GM19438 (cell line): ENCODE measurements around the gene MACIR.

Source experiments
- ATAC-seq: cut with Tn5 transposase; IDR thresholded peaks from one replicate; pipeline ENCODE4 v1.9.1; 2021; ENCODE audit warnings: low read depth; ENCODE audit not compliant: unreplicated experiment

The MACIR gene

DNA sequence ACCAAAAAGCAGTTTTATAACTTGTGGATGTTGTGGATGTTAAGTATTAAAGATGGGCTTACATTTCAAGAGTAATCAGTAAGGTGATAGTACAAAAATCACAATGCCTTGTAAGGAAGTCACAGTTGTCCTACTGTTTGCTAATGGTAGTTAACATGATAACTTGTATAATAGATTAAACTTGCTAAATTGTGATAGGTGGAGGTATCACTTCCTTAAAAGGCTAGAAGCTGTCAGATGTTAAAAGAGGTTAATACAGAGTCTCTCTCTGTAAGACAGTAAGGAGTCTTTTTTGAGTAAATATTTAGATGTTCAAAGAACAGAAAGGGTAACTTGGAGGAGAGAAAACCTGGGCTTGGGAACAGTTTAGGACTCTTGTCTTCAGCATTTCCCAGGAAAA is 14.2 kb upstream of the MACIR start:
- ATAC-seq: no peak

DNA sequence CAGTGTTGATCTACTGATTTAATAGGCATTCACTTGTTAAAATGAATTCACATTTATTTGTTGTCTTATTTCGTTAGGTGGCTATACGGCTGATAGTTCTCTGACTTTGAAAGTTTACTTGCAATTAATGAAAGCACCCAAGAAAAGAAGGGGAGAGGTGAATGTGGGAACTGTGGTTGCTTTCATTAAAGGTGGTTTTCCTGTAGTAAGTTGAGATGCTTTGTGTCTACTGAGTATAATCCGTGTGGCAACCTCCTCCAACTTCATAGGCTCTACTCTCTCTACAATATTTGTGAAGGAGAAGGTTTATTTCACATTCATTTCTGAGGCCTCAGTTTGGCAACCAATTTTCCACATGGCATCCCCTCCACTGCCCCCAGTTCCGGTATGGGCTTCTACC is 12.8 kb upstream of the MACIR start:
- no peak for ATAC-seq

DNA sequence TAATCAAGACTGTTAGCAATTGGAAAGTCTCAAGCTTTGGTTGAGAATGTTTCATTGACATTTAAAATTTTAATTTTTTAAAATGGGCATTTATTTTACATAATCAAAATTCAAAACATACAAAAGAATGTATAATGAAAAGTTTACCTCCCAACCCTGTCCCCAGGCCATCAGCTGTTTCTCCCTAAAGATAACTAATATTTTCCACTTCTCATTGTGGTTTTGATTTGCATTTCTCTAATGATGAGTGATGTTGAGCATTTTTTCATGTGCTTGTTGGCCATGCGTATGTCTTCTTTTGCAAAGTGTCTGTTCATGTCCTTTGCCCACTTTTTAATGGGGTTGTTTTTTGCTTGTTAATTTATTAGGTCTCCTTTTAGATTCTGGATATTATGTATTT is 11.4 kb upstream of the MACIR start:
- no peak for ATAC-seq

DNA sequence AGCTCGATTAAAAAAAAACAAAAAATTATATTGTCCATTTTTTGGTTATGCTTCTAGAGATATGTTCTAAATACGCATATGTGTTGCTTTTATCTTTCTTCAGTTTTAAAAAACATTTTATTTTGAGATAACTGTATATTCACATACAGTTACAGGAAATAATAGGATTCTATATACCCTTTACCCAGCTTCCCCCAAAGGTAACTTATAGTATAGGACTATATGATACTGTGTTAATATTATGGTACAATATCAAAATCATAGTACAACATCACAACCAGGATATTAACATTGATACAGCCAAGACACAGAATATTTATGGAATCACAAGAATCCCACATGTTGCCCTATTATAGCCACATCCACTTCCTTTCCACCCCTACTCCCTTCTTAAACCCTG is 9.5 kb upstream of the MACIR start:
- no peak for ATAC-seq

DNA sequence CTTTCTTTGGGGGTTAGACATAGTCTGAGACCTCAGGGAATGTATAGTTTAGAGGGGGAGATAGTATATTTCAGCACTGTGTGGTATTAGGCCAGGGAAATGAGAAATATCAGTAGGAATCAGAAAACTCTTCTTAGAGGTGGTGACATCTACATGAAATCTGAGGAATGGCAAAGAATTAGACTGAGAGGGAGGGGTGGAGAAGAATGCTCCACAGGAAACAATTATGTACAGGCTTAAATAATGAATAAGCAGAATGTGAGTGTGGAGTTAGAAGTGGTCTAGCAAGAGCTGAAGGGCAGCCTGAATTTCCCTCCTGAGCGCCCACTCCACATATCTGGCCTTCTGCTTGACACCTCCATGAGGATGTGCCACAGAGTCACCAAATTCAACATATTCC is 3.6 kb upstream of the MACIR start:
- no peak for ATAC-seq

DNA sequence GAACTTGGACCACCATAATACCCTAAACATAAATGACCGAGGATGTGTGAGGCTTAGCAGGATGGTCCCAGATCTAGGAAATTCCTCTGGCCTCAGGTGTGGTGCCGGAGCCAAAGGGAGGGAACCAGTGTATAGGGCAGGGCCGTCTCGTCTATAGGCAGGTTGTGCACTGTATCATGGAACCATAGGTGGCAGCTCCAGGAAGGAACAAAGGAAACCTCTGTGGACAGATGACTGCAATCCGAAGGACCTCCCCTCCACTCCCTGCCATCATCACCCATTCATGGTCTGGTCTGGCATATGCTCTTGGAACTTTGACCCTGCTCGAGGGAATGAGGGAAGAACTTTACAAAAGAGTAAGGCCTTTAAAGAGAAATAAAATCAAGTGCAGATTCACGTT is 2.9 kb upstream of the MACIR start:
- ATAC-seq: no peak

DNA sequence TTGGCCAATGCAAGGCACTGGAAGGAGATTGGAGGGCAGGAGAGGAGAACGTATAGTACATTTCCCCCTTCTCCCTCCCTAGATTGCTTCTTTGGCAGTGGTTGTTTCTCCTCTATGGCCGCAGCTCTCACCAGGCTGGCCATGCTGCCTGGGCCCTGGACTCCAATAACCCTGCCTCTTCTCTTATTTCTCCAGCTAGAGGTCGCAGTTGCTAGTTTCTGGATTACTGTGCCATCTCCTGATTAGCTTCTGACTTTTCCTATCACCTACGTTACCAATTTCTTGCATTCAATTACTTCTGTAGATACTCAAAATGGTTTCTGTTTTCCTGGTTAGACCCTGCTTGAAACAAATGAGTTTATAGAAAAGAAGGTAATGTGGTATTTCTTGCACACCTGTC is 2.4 kb upstream of the MACIR start:
- no peak for ATAC-seq

DNA sequence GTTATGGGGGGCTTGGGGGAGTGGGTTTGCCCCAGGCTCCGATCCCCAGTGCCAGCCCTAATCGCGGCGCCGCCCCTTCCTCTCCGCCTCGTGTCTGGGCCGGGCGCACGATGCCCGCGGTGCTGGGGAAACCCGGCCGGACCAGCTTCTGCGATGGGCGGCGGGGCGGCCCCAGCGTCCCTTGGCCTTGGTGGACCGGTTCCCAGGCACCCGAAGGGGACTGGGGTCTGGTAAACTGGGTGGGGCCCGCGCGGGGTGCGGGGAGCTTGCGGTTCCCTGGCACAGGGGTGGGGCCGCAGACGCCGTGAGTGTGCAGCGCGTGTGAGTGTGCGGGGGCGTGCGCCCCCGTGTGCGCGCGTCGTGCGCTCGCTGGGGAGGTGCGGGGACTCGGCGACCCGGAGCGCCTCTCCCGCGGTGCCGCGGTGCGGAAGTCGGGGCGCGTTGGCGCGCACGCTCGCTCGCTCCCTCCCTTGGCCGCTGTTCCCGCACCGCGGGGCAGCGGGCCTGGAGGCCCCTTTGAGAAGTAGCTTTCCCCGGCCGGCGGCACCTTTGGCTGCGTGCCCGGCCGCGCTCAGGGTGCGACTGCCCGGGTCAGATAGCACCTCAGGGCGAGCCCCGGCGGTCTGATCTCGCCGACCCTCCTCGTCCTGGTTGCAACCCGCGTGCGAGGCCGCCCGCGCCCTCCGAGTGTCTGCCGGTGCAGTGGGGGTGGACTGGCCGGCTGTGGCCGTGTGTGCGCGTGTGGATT is 568 bp downstream of the MACIR start:
- peak; percentile 35 for ATAC-seq

DNA sequence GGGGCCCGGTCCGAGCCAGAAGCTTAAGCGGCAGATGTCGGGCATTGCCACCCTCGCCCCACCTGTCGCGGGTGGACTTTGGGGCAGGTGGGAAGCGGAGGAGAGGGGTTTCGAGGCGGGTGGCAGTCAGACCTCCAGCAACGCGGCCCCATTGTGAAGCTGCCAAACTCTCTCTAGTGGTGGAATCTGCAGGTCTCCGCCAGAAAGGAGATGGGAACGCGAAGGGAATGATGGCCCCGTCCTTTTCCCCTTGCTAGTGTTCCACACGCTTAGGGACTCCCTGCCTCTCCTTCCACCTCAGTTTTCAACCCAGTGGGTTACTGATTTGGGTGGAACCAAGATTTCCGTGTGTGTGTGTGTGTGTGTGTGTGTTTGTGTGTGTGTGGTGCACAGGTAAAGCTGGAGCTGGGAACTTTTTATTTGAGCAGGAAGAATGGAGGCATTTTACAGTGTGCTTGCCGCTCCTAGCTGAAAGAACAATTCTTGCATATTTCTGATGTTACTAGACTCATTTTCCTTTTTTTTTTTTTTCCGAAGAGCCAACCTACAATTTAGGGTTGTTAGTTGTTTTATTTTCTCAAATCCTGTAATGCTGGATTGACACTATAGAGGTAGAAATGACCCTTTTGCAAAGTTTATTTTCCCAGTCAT is 1.3 kb downstream of the MACIR start:
- ATAC-seq: no peak

DNA sequence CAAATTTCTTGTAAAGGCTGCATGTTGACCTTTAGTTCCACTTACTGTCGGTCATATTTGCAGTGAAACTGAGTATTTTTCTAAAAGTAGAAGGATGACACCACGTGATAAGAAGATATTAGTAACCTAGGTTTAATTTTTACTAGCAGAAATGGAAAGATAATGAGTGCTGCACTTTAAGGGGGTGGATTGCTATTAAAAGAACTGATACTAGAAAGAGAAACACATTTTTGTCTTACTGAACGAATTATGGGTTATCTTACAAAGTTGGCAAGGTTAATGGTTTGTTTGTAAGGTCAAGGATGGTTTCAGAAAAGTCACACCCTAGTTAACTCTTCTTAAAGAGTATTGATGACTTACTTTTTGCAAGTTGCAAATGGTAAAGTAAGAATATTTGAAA is 2.4 kb downstream of the MACIR start:
- ATAC-seq: peak; percentile 36

DNA sequence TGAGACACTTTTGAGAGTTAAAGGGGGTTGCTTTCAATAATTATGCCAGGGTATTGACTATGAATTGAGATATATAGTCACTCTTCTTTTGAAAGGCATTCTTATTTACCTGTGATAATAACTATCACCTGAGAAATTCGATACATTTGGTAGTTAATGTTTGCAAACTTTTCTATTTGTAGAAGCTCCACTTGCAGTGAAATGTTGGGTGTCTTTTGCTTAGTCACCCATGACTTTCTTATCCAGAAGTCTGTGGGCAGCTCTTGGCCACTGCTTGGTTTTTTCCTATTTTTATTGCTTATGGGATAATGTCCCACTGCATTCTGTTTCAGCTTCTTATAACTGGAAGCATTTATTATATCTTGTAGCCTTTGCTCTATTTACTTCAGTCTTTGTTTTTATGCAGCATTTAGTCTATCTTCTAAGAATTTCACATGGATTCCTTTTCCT is 3.9 kb downstream of the MACIR start:
- ATAC-seq: no peak

DNA sequence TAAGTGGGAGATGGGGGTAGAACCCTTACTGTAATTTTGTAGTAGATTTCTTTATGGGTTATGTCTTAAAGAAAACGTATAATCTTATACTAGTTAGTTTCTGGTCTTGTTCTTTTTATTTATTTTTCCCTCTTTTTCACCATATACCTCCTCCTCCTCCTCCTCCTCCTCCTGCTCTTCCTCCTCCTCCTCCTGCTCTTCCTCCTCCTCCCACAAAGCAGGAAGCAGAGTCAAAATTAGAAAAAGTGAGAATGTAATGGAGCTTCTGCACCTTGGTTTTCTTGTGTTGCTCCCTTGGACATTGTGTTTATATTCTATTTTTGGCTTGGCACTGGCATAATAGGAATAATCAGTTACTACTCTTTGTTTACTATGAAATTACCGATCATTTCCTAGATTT is 4.5 kb downstream of the MACIR start:
- no peak for ATAC-seq

DNA sequence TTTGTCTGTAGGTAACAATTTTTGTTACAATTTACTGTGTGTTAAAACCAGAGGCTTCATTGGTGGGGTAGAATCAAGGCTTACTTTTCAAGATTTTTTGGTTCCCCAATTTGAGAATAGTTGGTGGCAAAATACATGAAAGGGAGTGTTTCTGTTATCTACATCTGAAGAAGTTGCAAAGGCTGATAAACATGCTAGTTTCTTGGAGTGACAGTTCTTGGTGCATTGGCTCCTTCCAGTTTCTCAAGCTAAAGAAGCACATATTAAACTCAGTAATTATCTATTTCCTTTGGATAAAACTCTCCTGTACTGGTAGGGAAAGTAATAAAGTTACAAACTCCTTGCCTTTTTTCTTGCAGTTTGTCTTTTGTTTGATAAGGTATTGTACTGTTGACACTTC is 5.9 kb downstream of the MACIR start:
- ATAC-seq: no peak

DNA sequence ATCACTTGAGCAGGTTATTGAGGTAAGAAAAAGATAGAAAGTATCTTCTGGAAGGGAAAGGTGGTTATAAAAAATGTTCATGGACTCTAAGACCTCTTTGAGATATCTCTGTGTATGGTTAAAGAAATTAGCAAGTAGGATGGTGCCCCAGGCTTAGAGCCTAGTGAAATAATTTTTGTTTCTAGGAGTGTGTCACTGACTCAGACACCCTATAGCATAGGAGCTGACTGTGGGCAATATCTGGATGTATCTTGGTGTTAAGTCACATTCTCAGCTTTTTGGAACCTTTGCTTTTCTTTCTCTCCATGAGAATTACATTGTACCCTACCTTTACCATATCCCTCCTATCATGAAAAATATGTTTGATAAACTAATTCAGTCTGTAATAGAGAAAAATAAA is 12.0 kb downstream of the MACIR start:
- ATAC-seq: no peak

DNA sequence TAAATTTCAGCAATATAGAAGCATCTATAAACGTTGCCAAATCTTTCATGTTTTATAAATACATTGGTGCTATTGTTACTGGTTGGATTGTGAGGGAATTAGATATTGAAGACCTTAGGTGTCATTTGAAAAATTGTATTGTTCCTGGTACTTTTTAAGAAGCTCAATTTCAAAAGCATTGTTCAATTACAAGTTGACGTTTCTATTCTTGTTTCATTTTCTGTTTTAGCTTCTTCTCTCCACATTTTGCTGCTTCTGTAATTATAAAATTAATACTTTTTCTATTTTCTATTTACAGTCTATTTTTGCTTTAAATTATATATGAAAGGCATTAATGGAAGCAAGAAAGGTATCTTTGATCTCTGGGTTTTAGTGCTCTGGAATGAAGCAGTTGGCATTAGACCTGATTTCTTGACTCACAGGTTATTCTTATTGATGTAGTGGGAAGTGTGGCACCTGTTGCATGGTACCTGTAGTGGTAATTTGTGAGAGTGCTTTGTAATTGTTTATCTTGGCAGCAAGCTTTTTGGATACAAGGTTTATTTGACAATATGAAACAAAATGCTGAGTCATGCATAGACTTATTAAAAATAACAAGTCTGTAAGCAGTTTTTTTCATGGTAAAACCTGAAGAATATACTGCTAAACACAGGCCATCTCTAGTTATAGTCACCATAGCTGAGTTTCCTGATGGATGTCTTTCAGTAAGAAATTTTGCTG is 13.2 kb downstream of the MACIR start:
- ATAC-seq: no peak

DNA sequence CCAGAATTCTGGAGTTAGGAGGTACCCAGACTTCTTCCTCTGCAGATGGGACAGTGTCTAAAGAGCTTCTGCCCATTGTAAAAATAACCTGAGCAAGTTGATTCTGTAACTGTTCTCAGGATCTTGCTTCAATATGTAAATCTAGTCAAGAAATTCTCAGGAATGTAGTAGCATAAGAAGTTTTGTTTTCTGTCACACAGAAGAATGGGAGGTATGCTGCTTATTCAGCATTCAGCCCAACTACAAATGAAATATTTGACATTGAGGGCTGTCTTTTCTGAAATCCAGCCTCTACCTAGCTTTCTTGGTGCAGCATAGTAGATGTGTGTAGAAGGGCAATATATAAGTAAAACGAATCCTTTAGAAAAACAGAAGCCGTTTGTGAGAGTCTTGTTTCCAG is 13.8 kb downstream of the MACIR start:
- ATAC-seq: no peak

DNA sequence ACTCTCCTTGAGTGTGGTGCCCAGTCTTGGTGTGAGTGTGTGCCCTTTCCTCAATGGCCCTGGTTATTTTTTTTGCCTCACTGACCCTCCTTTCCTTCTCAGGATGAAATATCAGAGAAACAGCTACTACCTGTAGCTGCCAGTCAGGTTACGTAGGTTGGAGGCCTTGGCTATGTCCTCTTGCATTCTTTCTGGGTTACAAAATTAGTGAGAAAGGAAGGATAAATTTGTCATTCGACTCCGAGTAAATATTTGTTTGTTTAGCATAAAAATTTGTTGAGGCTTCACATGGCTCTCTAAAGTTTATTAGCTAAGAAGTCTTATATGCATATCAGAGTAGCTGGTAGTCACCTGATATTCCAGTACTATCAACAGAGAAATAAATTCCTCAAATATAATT is 15.4 kb downstream of the MACIR start:
- ATAC-seq: no peak

DNA sequence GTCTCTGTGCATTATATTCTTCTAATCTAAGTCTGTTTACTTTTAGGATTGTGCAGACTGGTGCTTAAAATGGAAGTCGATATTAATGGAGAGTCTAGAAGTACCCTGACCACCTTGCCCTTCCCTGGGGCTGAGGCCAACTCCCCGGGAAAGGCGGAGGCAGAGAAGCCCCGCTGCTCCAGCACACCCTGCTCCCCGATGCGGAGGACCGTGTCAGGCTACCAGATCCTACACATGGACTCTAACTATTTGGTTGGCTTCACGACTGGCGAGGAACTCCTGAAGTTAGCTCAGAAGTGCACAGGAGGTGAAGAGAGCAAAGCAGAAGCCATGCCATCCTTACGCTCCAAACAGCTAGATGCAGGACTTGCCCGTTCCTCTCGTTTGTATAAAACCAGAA is 17.3 kb downstream of the MACIR start:
- no peak for ATAC-seq

DNA sequence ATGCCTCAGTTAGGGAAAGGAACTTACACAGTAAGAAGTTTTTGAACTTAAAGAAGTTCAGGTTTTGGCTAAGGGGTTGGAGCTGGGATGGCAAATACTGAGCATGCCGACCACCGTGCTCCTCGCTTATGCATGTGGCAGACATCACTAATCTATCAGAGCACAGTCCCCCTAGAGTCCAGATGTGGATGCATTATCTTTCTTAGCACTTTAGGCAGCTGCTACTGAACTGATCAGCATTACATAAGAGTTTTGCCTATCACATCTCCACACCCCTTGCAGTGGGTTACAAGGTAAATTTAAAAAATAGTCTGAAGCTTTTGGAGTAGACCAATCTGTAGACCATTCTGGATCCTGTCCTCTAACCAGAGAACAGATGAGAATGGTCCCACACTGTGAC is 22.4 kb downstream of the MACIR start:
- ATAC-seq: no peak

DNA sequence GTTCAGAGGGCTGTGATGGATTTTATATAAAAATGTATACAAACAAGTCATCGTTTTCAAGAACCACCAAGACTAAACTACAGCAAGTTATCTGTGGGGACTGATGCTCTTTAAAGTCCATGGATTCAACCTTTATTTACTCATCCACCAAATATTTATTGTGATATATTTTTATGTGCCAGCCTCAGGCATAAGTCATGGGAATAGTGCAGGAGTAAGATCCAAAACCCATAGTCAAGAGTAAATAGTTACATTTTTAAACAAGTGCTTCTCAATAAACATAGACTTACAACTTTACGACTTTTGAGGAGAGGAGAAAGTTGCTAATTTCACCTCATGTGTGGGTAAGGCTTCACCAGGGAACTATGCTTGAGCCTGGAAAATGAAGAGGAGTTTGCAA is 24.6 kb downstream of the MACIR start:
- no peak for ATAC-seq

DNA sequence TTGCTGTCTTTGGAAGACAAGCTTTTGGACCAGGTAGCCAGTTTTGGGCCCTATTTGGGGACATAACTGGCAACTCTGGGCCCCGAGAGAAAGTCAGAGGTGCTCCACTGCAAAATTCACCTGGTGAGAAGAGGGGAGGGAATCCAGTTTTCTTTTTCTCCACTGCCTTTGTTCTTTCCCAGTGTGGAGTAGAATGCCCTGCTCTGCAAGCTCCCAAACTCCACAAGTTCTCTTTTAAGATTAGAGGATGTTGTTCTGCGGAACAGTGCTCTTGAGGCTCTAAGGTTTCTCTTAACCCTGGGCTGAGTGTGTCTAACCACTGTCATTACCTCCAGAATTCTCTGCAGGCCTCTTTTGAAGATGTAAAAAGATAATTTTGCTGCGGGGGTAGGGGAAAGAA is 25.3 kb downstream of the MACIR start:
- no peak for ATAC-seq

DNA sequence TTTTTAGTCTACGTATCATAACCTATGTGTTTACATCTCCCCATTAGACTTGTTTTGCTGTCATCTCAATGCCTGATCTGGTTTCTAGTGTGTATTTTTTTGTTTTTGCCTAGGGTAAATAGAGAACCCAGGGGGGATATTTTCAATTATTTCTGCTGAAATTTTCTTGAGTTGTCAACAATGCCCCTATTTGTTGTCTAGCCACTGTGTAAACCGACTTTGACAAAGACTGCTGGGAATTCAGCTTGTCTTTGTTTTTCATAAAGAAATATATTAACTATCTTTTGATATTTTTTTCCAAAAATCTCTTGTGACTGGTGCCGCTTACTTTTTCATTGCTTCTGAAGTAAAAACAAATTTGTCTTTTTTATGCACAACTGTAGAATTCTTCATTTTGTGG is 28.1 kb downstream of the MACIR start:
- no peak for ATAC-seq
